HG02571 (cell line): Measurements from ENCODE around the gene SPANXC.
"Not testable (repeated sequence)": the region's sequence is repeated elsewhere in the genome, so short reads cannot be mapped to it uniquely, and the experiment has no call there.

Experiments used
- ATAC-seq: cut with Tn5 transposase; IDR thresholded peaks from one replicate; pipeline ENCODE4 v1.9.1; 2021; ENCODE audit warnings: mild to moderate bottlenecking, moderate library complexity; ENCODE audit not compliant: unreplicated experiment

Gene SPANXC, protein sequence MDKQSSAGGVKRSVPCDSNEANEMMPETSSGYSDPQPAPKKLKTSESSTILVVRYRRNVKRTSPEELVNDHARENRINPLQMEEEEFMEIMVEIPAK

GRCh38 chrX:141242417-141242816 is at the start of gene SPANXC:
SPANXC (minus strand) TSS chrX:141242517; CDS start chrX:141242457, 60 bp downstream.
- ATAC-seq: not testable (repeated sequence)

DNA sequence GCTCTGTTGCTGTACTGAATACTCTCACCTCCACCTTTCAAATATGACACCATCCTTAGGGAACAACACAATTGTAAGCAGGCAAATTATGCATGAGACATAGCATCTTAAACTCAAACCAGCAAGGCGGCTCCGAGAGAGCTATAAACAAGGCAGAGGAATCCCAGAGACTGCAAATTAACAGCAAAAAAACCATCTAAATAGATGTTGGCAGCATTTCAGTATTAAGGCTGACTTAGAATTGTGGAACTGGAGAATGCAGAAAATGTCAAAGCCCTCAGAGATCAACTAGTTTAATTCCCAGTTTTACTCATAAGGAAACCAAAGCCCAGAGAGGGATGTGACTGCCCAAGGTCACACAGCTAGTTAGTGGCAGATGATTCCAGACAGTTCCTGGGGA is 37.2 kb upstream of the SPANXC start:
- no peak for ATAC-seq

DNA sequence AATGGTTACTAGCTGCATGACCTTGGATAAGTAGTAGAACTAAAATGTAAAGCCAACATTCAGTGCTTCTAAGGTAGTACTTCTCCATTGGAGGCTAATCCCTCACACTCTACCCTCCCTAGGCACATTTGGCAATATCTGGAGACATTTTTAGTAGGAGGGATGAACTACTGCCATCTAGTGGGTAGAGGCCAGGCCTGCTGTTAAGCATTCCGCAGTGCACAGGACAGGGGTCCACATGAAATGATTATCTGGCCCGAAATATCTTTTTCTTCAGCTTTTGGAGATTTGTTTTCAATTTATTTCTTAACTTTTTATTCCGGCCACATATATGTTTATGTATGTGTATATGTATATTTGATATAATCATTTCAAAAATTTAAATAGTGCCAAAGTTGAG is 36.0 kb upstream of the SPANXC start:
- no peak for ATAC-seq

GRCh38 chrX:141258080-141258479 is 15.8 kb upstream of the SPANXC start:
- ATAC-seq: no peak

GRCh38 chrX:141221611-141222010 is 20.7 kb downstream of the SPANXC start:
- no peak for ATAC-seq

- no peak for ATAC-seq
Observed at GRCh38 chrX:141220342-141221008, 21.8 kb downstream of the SPANXC start.

DNA sequence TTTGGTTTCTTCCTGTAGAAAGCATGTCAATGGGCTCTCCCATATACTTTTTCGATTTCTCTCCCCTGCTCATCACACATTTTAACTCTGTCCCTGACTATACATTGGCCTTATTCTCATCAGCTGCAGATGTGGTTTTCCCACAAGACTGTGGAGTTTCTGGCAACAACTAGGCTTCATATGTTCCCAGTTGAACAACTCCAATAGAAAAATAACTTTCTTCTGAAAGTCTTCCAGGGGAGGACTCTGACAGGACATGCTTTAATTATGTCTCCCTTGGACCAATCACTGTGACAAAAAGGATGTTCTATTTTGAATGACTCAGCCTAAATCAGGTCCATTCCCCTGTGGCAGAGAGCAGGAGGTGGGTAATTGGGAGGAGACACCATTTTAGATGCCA is 28.1 kb downstream of the SPANXC start:
- no peak for ATAC-seq

GRCh38 chrX:141201962-141202361 is 40.4 kb downstream of the SPANXC start:
- ATAC-seq: no peak
